Skeletal muscle cell (primary cell): ENCODE data around the gene HS3ST2.
"Not testable (repeated sequence)": the region's sequence is repeated elsewhere in the genome, so short reads cannot be mapped to it uniquely, and the experiment has no call there.

ENCODE experiments used
- DNase-seq: peaks from one replicate; pipeline ENCODE4 v3.0.0-alpha.2; 2010; ENCODE audit warnings: low read depth
- H3K4me3 ChIP-seq: 2 replicates; pipeline ENCODE4 v1.5.1; 2011; ENCODE audit warnings: low read depth, mild to moderate bottlenecking, control low read depth, low read length, moderate library complexity

HS3ST2 gene

GRCh38 chr16:22864375-22864774, 50.4 kb downstream of the HS3ST2 start:
- DNase-seq: no peak
- H3K4me3 ChIP-seq: no peak overlapping the region

GRCh38 chr16:22868593-22869224, 54.7 kb downstream of the HS3ST2 start:
- no peak overlapping the region for H3K4me3 ChIP-seq
- DNase-seq: no peak

GRCh38 chr16:22871861-22872260, 57.9 kb downstream of the HS3ST2 start:
- H3K4me3 ChIP-seq: no peak overlapping the region
- DNase-seq: no peak

GRCh38 chr16:22874394-22874793, 60.4 kb downstream of the HS3ST2 start:
- H3K4me3 ChIP-seq: no peak overlapping the region
- no peak for DNase-seq

GRCh38 chr16:22878955-22879354, 65.0 kb downstream of the HS3ST2 start:
- DNase-seq: no peak
- no peak overlapping the region for H3K4me3 ChIP-seq

GRCh38 chr16:22879466-22879865, 65.5 kb downstream of the HS3ST2 start:
- no peak for DNase-seq
- H3K4me3 ChIP-seq: no peak overlapping the region

GRCh38 chr16:22882981-22883380, 69.0 kb downstream of the HS3ST2 start:
- H3K4me3 ChIP-seq: no peak overlapping the region
- DNase-seq: no peak

- no peak for DNase-seq
- H3K4me3 ChIP-seq: no peak overlapping the region
Measured at GRCh38 chr16:22885951-22886350, 72.0 kb downstream of the HS3ST2 start.

- no peak for DNase-seq
- H3K4me3 ChIP-seq: no peak overlapping the region
Measured at GRCh38 chr16:22886927-22887326, 73.0 kb downstream of the HS3ST2 start.

GRCh38 chr16:22887445-22887844, 73.5 kb downstream of the HS3ST2 start:
- no peak overlapping the region for H3K4me3 ChIP-seq
- DNase-seq: no peak

- H3K4me3 ChIP-seq: no peak overlapping the region
- no peak for DNase-seq
Measured at GRCh38 chr16:22888791-22889190, 74.8 kb downstream of the HS3ST2 start.

- no peak for DNase-seq
- no peak overlapping the region for H3K4me3 ChIP-seq
Measured at GRCh38 chr16:22890976-22891375, 77.0 kb downstream of the HS3ST2 start.

- DNase-seq: no peak
- no peak overlapping the region for H3K4me3 ChIP-seq
Measured at GRCh38 chr16:22897184-22897583, 83.2 kb downstream of the HS3ST2 start.

GRCh38 chr16:22898131-22898530, 84.2 kb downstream of the HS3ST2 start:
- DNase-seq: no peak
- H3K4me3 ChIP-seq: no peak overlapping the region

GRCh38 chr16:22898874-22899348, 84.9 kb downstream of the HS3ST2 start:
- DNase-seq: peak; percentile 39
- H3K4me3 ChIP-seq: no peak overlapping the region

GRCh38 chr16:22899567-22899966, 85.6 kb downstream of the HS3ST2 start:
- DNase-seq, H3K4me3 ChIP-seq: not testable (repeated sequence)

GRCh38 chr16:22900863-22901262, 86.9 kb downstream of the HS3ST2 start:
- no peak for DNase-seq
- no peak overlapping the region for H3K4me3 ChIP-seq

GRCh38 chr16:22901563-22901962, 87.6 kb downstream of the HS3ST2 start:
- DNase-seq: no peak

GRCh38 chr16:22903716-22904115, 89.8 kb downstream of the HS3ST2 start:
- DNase-seq: no peak
- H3K4me3 ChIP-seq: no peak overlapping the region

More at GRCh38 chr16:22901563-22901962, 87.6 kb downstream of the HS3ST2 start:
- H3K4me3 ChIP-seq: no peak overlapping the region

- H3K4me3 ChIP-seq: no peak overlapping the region
- no peak for DNase-seq
Measured at GRCh38 chr16:22912654-22913053, 98.7 kb downstream of the HS3ST2 start.

- no peak for DNase-seq
- no peak overlapping the region for H3K4me3 ChIP-seq
Measured at GRCh38 chr16:22915003-22915402, 101.0 kb downstream of the HS3ST2 start.

GRCh38 chr16:22923491-22923890, 109.5 kb downstream of the HS3ST2 start:
- no peak overlapping the region for H3K4me3 ChIP-seq
- DNase-seq: no peak
